KMS-11 (cell line): ENCODE measurements around the gene TERT.

Experiments
- H2AFZ ChIP-seq: fragments of 200-600 bp; sonication (generic); 2 replicates; pipeline ENCODE4 v1.6.1; 2016; ENCODE audit warnings: antibody characterized with exemption, mixed run types, low read depth
- H3K27ac ChIP-seq: fragments of 200-600 bp; sonication (generic); 2 replicates; pipeline ENCODE4 v1.6.1; 2016; ENCODE audit warnings: mild to moderate bottlenecking, mixed run types
- H3K27me3 ChIP-seq: fragments of 200-600 bp; sonication (generic); 2 replicates; pipeline ENCODE4 v1.6.1; 2017; ENCODE audit warnings: mild to moderate bottlenecking, low read depth, mixed run types, moderate library complexity; ENCODE audit not compliant: insufficient read depth
- H3K36me3 ChIP-seq: fragments of 200-600 bp; sonication (generic); 2 replicates; pipeline ENCODE4 v1.6.1; 2017; ENCODE audit warnings: mild to moderate bottlenecking, mixed run types; ENCODE audit not compliant: insufficient read depth
- H3K4me1 ChIP-seq: fragments of 200-600 bp; sonication (generic); 2 replicates; pipeline ENCODE4 v1.6.1; 2016; ENCODE audit warnings: mild to moderate bottlenecking, low read depth, mixed run types; ENCODE audit not compliant: poor library complexity, severe bottlenecking
- H3K4me2 ChIP-seq: fragments of 200-600 bp; sonication (generic); 2 replicates; pipeline ENCODE4 v1.7.0; 2016; ENCODE audit warnings: mild to moderate bottlenecking, mixed run types
- H3K4me3 ChIP-seq: fragments of 200-600 bp; sonication (generic); IDR thresholded peaks from 2 replicates; pipeline ENCODE4 v1.6.1; 2017; ENCODE audit warnings: low read depth, low read length, mixed read lengths; ENCODE audit not compliant: insufficient read depth
- H3K79me2 ChIP-seq: fragments of 200-600 bp; sonication (generic); 2 replicates; pipeline ENCODE4 v1.6.1; 2016; ENCODE audit warnings: low read depth, mixed run types; ENCODE audit not compliant: insufficient read depth
- H3K9ac ChIP-seq: fragments of 200-600 bp; sonication (generic); 2 replicates; pipeline ENCODE4 v1.6.1; 2016; ENCODE audit warnings: mild to moderate bottlenecking, mixed run types
- H4K20me1 ChIP-seq: fragments of 200-600 bp; sonication (generic); 2 replicates; pipeline ENCODE4 v1.6.1; 2016; ENCODE audit warnings: mild to moderate bottlenecking, mixed run types; ENCODE audit not compliant: insufficient read depth
- TF ChIP-seq, protein P1 (sequence below): fragments of 200-600 bp; sonication (generic); conservative IDR thresholded peaks from 2 replicates; pipeline ENCODE4 v1.6.1; 2017; ENCODE audit warnings: low read depth, mild to moderate bottlenecking, antibody characterized with exemption, low read length, moderate library complexity, mixed read lengths

The TERT gene

DNA sequence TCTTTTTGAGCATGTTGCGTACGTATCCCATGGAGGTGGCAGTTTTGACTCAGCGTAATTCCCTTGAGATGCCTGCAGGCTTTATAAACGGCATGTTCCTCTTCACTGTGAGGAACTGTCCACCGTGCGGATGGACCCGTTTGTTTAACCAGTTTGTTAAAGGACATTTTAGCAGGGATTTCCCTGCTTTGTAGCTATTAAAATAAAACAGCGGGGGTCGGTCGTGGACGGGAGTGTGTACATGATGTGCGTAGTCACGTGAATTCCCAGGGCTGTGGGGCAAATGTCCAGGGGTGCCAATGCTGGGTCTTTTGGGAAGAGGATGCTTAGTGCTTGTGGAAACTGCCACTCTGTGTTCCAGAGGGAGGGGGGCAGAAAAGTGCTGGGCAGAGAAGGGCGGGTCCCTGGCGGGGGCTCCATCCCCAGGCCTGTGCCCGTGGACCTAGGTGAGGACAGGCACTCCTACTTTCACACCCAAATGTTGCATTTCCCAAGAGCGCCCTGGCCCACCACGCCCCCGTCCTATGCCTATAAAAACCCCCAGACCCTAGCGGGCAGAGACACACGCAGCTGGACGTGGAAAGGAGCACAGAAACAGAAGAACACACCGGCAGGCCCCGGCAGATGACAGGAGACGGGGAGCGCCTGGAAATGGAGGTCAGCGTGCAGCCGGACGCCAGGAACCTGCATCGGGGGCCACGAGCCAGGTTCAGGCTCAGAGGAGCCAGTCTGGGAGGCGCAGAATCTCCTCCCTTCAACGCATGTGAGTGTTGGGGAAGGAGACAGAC, 4.0 kb upstream of the TERT start:
- Histone ChIP-seq H3K27me3 (no peaks in the 10 kb centered on the region), H3K4me1 (peaks cover 15% of the 10 kb centered on the region)
- TF ChIP-seq, protein P1, sequence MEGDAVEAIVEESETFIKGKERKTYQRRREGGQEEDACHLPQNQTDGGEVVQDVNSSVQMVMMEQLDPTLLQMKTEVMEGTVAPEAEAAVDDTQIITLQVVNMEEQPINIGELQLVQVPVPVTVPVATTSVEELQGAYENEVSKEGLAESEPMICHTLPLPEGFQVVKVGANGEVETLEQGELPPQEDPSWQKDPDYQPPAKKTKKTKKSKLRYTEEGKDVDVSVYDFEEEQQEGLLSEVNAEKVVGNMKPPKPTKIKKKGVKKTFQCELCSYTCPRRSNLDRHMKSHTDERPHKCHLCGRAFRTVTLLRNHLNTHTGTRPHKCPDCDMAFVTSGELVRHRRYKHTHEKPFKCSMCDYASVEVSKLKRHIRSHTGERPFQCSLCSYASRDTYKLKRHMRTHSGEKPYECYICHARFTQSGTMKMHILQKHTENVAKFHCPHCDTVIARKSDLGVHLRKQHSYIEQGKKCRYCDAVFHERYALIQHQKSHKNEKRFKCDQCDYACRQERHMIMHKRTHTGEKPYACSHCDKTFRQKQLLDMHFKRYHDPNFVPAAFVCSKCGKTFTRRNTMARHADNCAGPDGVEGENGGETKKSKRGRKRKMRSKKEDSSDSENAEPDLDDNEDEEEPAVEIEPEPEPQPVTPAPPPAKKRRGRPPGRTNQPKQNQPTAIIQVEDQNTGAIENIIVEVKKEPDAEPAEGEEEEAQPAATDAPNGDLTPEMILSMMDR, result no peak

DNA sequence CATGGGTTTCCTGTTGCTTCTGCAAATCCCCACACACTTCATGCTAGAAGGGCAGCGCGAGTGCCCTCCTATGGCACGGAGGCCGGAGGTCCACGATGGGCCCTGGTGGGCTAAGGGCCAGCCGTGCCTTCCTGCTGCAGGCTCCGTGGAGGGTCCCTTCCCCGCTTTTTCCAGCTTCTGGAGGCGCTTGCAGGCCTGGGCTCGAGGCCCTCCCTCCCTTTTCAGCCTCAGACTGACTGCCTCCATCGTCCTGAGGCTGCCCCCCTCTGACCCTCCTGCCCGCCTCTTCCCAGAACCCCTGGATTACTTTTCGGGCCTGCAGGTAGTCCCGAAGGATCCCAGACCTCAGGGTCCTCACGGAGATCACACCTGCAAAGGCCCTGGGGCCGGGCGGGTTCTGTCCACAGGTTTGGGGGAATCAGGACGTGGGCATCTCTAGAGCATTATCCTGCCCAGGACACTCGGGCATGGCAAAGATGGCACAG, 3.2 kb upstream of the TERT start:
- Histone ChIP-seq H3K27ac (no peak overlapping the region), H4K20me1 (no peaks in the 10 kb centered on the region), H3K79me2 (no peaks in the 10 kb centered on the region), H3K27me3 (no peaks in the 10 kb centered on the region), H3K9ac (no peak overlapping the region), H2AFZ (no peak overlapping the region), H3K36me3 (no peaks in the 10 kb centered on the region), H3K4me3 (no peak overlapping the region), H3K4me2 (no peak overlapping the region), H3K4me1 (peaks cover 15% of the 10 kb centered on the region)
- TF ChIP-seq, protein P1, result no peak

More for the DNA sequence above, 4.0 kb upstream of the TERT start:
- Histone ChIP-seq H3K4me2 (no peak overlapping the region), H3K27ac (no peak overlapping the region), H2AFZ (no peak overlapping the region), H3K79me2 (no peaks in the 10 kb centered on the region), H3K36me3 (no peaks in the 10 kb centered on the region), H3K4me3 (no peak overlapping the region), H3K9ac (no peak overlapping the region), H4K20me1 (no peaks in the 10 kb centered on the region)

DNA sequence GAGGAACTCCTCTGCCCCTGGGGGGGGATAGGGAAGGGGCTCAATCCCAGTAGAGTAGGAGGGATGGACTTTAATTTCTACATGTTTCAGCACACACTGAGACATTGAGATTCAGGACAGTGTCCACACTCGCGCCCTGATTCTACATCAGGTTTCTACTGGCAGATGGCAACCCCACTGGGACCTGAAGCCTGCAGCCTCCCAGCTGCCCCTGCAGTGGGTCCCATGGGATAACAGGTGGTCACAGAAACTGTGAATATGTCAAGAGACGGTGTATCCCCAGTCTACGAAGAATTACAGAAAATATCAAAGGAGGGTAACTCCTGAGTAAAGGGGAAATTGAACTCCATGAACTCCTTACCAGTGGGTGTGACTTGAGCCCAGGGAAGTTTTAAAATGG, 2.4 kb upstream of the TERT start:
- TF ChIP-seq, protein P1, result no peak
- Histone ChIP-seq H3K27ac (no peak overlapping the region), H3K4me1 (peaks cover 16% of the 10 kb centered on the region), H3K4me2 (no peak overlapping the region), H3K9ac (no peak overlapping the region), H2AFZ (no peak overlapping the region), H3K27me3 (no peaks in the 10 kb centered on the region), H3K4me3 (no peak overlapping the region), H3K36me3 (no peaks in the 10 kb centered on the region), H4K20me1 (no peaks in the 10 kb centered on the region), H3K79me2 (no peaks in the 10 kb centered on the region)

DNA sequence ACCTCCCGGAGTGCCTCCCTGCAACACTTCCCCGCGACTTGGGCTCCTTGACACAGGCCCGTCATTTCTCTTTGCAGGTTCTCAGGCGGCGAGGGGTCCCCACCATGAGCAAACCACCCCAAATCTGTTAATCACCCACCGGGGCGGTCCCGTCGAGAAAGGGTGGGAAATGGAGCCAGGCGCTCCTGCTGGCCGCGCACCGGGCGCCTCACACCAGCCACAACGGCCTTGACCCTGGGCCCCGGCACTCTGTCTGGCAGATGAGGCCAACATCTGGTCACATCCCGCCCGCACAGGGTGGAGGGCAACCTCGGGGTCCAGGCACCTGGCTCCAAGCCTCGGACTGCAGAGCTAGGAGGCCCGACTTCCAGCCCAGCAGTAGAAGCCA, 776 bp upstream of the TERT start:
- H4K20me1 ChIP-seq, result no peaks in the 10 kb centered on the region
- no peak overlapping the region for H3K4me3 ChIP-seq
- peak overlapping the region; percentile 27; the same call in 1 of the 2 replicates for H3K4me2 ChIP-seq
- H3K4me1 ChIP-seq, result peaks cover 21% of the 10 kb centered on the region
- peak overlapping the region; percentile 26; the same call in 1 of the 2 replicates for H2AFZ ChIP-seq
- no peak overlapping the region for H3K9ac ChIP-seq
- no peaks in the 10 kb centered on the region for H3K36me3 ChIP-seq
- no peaks in the 10 kb centered on the region for H3K27me3 ChIP-seq
- no peaks in the 10 kb centered on the region for H3K79me2 ChIP-seq
- TF ChIP-seq, protein P1, result no peak
- H3K27ac ChIP-seq, result no peak overlapping the region
